Mammary epithelial cell (primary cell): ENCODE data around the gene CCDC88C.

Experiments
- CTCF ChIP-seq, 2 donors: IDR thresholded peaks in 1 of 2; conservative IDR thresholded peaks in 1 of 2; 2 replicates each; pipeline ENCODE4 v1.5.1; 2011 to 2012; ENCODE audit warnings: inconsistent platforms in 2 of 2, low read length in 2 of 2, mild to moderate bottlenecking in 2 of 2, control low read depth in 1 of 2, low read depth in 1 of 2; ENCODE audit not compliant: insufficient read depth in 1 of 2; ENCODE audit errors: extremely low read depth in 1 of 2
- EZH2 ChIP-seq: IDR thresholded peaks from 2 replicates; pipeline ENCODE4 v1.6.1; 2012; ENCODE audit warnings: low read length, inconsistent platforms, borderline replicate concordance

DNA sequence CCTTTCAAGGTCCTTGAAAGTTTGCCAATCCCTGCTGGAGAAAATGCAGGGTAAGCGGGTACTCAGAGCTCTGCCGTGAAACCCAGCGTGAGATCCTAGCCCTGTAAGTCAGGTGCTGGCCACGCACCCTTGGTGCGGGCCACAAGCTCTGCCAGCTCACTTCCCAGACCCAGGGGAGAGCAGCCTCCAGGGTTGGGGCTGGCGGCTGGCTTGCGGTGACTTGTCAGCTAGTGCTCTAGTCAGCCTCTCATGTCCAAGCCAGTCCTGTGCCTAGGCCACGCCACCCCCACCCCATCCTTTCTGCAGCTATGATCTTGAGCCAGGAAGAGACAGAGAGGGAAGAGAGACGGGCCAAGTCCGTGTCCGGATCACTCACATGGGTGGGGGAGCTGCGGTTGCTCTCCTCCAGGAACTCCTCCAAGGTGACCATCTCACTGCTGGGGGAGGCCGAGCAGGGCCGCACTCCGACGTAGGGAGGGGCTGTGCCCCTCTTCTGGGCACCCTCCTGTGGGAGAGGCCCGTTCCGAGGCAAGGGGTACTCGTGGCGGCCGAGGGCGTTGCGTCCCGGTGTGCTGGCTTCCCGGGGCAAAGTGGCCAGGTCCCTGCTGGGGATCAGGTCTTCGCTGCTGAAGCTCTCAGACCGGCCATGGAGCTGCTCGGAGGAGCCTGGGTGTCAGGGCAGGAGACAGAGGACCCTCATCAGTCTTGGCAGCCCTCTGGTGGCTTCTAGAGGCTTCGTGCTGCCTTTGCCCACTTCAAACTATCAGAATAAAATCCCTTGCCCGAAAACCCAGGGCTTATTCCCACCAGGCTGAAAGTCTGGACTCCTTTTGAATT lies 139.9 kb downstream of the CCDC88C start:
- TF ChIP-seq EZH2, result no peak
- TF ChIP-seq CTCF (conservative IDR thresholded peaks at IDR 0.05 in 1 of 2, IDR thresholded peaks at IDR 0.05 in 1 of 2; ENCODE audit: extremely low read depth in 1 of 2, insufficient read depth in 1 of 2, low read depth in 1 of 2, low read length in 2 of 2), result no peak
